NCI-H1417 treated with DMSO at 0.1 percent for 48 hours (cell line): ENCODE data around the gene NOP10.
A peak's percentile ranks its signal among the peaks of the same experiment; 100 is the strongest.
"Not testable (repeated sequence)": the region's sequence is repeated elsewhere in the genome, so short reads cannot be mapped to it uniquely, and the experiment has no call there.

Experiments used
- DNase-seq: peaks from one replicate; lab custom pipeline; 2025; lab: John Stamatoyannopoulos, UW

NOP10 gene

GRCh38 chr15:34342737-34343575 is at the start of gene NOP10, which contains the start of gene NUTM1:
TSS of gene NOP10 (minus strand) at chr15:34343136. CDS start at chr15:34343073, 63 bp downstream.
TSS of gene NUTM1 (plus strand) at chr15:34343315. CDS start at chr15:34343697, 382 bp downstream.
- DNase-seq, result peak; percentile 62

DNA sequence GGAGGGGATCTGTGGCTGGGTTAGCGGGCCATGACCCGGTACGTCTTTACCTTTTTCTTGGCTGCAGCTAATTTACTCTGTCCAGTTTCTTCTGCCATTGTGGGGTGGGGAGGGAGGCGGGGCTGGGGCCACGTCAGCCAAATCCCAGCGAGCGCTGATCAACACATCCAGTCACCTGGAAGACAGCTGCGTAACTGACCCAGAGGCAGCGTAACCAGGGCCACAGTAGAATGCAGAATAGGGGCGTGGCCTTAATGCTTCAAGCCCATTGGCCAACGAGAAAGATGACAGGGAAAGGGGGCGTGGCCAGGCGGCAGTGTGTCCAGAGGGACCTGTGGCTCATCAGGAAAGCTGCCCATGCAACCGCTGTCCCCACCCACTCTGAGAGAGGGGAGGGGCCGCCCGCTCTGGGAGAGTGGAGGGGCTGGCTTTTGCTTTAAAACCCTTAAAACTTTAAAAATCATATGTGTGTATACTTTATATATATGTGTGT is 46.7 kb upstream of the NOP10 start:
- not testable (repeated sequence) for DNase-seq

GRCh38 chr15:34381829-34382521 is 39.0 kb upstream of the NOP10 start:
- not testable (repeated sequence) for DNase-seq

- not testable (repeated sequence) for DNase-seq
Observed at GRCh38 chr15:34380491-34380890, 37.6 kb upstream of the NOP10 start.

- no peak for DNase-seq
Observed at GRCh38 chr15:34376856-34377255, 33.9 kb upstream of the NOP10 start.

- DNase-seq, result not testable (repeated sequence)
Observed at GRCh38 chr15:34375541-34375940, 32.6 kb upstream of the NOP10 start.

- no peak for DNase-seq
Observed at GRCh38 chr15:34374816-34375215, 31.9 kb upstream of the NOP10 start.

DNA sequence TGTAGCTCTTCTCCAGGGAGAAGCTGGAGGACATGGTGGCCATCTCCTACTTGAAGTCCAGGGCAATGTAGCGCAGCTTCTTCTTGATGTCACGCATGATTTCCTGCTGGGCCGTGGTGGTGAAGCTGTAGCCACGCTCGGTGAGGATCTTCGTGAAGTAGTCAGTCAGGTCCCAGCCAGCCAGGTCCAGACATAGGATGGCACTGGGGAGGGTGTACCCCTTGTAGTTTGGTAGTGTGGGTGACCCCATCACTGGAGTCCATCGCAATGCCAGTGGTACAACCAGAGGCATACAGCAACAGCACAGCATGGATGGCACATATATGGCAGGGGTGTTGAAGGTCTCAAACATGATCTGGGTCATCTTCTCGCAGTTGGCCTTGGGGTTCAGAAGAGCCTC is 31.0 kb upstream of the NOP10 start:
- DNase-seq, result no peak

DNA sequence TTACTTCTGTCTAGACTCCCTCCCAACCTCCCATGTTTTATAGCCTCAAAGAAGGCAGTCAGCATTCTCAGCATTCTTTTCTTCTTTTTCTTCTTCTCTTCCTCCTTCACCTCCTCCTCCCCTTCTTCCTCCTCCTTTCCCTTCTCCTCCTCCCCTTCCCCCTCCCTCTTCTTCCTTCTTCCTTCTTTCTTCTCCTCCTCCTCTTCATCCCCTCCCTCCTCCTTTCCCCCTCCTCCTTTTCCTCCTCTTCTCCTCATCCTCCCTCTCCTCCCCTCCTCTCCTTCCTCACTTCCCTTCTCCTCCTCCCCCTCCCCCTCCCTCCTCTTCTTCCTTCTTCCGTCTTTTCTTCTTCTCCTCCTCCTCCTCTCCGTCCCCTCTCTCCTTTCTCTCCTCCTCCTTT is 27.7 kb upstream of the NOP10 start:
- no peak for DNase-seq

DNA sequence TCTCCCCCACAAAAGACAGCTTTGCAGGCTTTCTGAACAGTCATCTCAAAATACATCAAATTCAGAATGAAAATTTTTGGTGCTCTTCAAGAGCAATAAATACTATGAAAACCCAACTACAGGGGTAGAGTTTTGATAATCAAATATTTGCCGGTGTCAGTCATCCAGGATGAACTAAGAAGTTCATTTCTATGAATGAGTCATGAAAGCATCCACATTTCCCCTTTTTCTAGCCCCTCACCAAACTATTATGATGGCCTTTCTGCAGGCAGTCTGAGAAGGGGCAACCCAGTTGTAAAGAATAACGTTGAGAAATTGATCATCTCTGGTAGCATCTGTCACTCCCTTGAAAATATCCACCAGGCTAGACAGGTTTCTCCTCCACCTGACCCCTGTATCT is 27.2 kb upstream of the NOP10 start:
- DNase-seq, result no peak

DNA sequence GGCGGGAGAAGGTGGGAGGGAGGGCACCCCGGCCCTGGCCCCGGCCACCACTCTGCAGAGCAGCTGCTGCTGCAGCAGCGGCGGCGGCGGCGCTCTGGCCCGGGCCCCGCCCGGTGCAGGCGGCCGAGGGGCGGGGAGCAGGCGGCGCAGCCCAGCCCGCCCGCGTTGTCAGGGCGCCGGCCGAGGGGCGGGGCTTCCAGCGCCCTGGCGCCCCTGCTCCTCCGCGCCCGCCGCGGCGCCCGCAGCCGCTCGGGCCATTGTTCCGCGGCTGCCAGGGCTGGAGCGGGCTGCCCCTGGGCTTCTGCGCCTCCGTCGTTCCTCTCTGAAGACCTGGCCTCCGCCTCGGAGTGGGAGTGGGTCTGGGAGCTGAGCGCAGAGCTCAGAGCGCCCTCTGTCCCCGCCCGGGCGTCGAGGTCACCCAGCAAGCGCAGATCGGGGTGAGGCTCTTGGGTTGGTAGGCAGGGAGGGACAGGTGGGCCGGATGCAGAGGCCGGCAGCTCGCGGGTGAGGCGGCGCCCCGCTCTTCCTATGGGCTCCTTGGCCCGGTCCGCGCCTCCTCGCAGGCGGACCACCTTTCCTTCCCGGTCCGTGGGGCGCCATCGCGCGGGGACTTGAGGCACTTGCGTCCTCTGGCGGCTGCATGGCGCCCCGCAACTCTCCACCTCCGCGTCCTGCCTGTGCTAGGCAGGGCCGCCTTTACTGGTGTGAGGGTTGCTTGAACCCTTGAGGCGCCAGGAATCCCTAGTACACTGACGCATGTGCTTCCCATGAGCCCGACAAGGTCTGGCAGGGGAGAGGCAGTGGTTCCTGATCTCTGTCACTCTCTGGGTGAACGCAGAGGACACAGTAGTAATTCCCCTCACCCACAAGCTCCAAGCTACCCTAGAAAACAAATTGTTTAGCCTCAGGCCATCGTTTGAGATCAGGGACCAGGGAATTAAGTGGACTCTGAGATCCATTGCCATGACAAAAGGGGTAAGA is 24.5 kb upstream of the NOP10 start, which contains the start of gene LPCAT4:
LPCAT4 (minus strand) TSS at position 96 of the 981 bp plus-strand sequence. CDS start 96 bp downstream, outside the sequence.
- peak; percentile 90 for DNase-seq

DNA sequence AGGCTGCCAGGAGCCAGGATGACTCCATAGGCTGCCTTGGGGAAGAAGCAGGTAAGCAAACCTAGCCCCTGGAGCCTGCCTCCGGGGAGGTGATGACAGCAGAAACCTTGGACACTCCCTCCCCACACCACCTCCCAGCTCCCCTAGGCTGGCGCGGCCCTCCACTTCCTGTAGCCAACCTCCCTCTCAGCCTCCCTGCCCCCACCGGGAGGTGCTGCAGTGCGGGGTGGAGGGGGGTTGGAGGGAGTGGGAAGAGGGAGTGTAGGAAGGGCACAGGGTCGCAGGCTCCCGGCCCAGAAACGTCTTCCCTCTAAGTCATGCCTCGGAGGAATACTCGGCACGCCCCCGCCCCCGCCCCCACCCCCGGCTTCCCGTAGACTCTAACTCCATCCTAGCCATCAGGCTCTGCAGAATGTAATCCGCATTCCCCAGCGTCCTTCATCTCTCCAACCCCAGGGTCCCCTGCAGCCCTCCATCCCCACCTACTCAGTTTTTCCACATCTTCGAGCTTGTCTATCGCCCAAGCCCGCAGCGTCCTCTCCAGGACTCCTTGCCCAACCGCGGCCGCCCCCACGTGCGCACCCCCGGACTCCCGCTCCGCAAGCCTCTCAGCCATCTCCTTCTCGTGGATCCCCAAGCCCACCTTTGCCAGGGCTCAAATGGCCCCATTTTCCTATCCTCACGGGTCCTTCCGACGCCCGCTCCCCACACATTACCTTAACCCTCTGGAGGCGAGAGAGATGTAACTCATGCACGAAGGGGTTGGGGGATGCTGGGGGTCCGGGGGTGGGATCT is 23.5 kb upstream of the NOP10 start:
- peak; percentile 61 for DNase-seq

DNA sequence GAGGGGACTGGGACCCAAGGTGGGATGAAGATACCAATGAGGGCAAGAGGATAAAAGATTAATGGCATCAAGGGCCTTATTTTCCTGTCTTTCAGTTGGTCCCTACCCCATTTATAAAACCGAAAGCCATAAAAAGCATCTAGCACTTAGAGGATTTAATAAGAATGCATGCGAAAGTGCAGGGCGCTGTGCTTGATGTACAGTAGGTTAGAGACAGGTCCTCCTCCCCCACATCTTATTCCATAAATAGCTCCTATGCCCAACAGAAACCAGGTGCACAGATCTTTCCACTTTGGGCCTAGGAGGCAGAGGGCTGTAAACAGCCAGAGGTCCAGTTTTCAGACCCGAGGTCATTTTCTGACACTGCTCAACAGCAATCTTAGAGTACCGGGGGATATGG is 22.9 kb upstream of the NOP10 start:
- no peak for DNase-seq

DNA sequence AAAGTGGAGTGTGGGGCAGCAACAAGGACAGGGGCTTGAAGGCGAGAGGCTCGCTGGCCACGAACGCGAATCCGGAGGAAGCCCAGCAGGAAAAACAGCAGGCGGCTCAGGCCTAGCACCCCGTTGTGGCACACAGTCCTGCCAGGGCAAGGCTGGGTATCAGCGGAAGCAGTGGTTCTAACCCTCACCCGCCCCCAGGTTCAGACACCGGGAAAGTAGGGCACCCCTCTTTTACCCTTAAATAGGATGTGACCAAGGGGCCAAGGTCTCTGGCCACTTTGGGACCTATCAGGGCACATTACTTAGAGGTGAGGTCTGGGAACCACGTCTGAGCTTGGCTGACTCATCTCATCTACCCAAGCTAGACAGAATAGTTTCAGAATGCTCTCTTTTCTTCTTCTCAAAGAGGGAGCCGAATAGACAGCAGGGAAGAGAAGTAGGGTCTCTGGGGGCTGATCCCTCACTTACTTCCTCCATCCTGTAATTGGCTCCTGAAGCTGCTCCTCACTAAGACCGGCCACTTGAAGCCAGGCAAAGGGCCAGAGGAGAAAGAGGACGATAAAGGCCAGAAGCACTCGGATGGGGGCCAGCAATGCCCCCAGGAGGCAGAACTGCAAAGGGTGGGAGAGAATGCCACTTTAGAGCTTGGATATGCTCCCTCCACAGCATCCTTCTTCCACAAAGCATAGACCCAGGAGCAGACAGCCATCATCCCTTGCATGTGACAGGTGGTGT is 22.3 kb upstream of the NOP10 start:
- DNase-seq, result no peak

DNA sequence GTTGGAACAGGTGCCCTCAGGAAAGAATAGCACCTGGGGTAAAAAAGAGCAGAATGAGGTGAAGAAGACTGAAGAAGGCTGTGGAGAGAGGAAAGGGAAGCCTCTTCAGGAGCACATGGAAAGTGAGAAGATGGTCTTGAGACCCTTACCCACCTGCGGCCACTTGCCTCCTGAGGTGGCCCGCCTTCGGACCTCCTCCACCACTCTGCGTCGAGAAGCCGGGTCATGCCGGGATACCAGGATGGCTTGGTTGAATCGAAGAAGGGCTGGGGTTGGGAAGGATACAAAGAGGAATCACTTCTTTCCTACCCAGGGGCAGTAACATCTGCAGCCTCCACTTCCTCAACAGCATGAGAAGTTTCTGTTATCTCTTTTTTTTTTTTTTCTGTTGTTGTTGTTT is 21.1 kb upstream of the NOP10 start:
- no peak for DNase-seq

DNA sequence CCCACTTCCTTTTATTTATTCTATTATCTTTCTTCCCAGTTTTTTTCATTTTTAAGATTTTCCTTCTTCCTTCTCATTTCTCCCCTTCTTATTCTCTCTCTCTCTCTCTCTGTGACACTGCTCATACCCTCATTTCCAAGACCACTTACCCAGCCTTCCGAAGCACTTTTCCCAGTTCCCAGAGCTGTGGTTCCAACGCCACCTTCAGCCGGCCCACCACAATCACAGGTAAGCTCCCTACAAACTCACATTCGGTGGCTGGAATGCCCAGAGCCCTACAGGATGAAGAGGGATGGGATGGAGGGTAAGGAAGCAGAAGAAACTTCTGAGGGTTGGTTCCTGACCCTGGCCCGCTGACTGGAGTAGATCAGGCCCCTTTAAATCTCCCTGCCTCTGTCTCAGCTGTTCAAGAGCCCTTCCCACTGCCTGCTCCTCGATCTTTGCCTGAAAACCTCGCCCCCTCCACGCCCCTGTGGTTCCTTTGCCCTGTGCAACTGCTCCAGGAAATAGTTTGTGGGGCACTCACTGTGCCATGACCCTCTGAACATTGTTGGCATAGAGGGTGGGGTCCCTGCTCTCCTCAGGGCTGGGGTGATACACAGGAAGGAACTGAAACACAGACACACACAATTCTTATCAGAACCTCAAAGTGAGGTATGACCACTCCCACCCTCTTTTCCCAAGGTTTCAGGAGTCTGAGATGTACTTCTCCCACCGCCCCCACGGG is 19.3 kb upstream of the NOP10 start:
- DNase-seq, result no peak

GRCh38 chr15:34361278-34361677 is 18.3 kb upstream of the NOP10 start:
- no peak for DNase-seq

DNA sequence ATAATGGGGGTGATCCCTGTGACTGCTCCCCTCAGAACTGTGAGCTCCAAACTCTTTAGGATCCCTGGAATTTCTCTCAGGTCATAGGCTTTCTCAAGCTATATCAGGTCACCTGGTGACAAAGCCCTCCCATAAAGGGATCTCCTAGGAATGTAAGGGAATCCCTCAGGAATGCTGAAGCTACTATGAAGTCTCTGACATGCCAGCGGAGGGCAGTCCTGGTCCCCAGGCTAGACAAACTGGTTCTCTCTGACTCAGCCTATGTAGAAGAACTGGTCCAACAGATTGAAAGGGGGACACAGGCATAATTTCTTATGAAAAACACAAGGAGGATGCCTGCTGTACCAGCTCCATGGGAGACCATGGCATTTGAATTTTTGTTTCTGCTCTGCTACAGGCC is 17.4 kb upstream of the NOP10 start:
- no peak for DNase-seq

DNA sequence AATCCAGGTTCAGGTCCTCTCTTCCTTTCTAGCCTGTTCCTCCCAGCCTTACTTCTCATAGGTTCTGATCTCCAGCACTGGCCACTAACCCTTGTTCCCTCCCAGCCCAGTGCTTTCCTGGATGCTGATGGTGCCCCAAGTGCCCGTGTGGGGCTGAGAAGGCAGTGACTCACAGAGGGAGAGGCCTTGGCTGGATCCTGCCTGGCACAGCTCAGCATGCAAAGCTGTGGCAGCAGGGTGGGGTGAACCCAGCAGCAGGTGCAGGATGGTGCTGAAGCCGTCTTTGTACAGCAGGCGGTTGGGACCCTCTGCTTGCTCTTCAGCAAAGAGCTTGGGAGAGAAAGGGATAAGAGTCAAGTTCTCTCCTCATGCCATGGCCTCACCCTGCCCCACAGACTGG is 16.5 kb upstream of the NOP10 start:
- no peak for DNase-seq
